HG02642 (cell line): ENCODE measurements around the gene SNX27.

ENCODE experiments used
- ATAC-seq: cut with Tn5 transposase; IDR thresholded peaks from one replicate; pipeline ENCODE4 v1.9.1; 2021; ENCODE audit warnings: mild to moderate bottlenecking; ENCODE audit not compliant: unreplicated experiment, poor library complexity

SNX27 gene

DNA sequence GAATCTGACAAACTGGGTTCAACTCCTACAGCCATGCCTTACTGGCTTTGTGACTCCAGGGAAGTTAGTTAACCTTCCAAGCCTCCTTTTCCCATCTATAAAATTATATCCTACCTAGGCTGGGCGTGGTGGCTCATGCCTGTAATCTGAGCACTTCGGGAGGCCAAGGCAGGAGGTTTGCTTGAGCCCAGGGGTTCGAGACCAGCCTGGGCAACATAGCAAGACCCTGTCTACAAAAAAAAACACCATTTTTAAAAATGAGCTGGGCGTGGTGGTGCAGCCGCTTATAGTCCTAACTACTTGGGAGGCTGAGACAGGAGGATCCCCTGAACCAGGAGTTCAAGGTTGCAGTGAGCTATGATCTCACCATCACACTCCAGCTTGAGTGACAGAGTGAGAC lies 89.7 kb downstream of the SNX27 start:
- no peak for ATAC-seq

DNA sequence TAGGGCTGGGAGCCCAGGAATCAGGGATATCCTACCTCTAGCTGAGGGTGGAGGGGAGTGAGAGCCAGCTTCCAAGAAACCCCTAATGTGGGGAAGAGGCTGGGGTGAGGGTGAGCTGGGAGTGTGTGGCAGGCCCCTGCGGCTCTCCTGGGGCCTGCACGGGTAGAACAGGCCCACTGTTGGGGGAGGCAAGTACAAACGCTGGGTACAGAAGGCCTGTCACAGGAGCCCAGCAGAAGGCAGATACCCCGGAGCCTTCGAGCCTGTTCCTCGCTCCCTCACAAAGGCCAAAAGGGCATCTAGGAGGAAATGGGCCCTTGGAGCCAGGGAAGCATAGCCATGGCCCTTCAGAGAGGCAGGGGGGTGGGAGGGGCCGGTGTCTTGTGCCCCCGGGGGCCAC lies 91.1 kb downstream of the SNX27 start:
- ATAC-seq = no peak

DNA sequence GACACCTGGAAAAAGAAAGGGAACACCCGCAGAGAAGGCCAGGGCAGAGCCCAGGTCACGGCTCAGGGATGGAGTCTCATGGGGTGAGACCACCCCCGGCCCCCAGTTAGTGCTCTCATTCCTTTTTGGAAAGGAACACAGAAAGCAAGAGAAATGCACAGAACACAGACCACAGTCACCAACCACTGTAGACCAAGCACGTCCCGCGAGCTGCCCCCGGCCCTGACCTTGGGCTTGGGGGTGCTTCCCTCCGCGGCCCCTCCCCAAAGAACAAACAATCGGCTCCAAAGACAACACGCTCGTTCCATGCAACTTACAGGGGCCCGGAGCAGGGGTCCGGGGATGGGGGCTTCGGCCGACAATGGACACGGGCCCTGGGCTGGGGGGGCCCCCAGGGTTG lies 92.0 kb downstream of the SNX27 start:
- ATAC-seq = no peak

DNA sequence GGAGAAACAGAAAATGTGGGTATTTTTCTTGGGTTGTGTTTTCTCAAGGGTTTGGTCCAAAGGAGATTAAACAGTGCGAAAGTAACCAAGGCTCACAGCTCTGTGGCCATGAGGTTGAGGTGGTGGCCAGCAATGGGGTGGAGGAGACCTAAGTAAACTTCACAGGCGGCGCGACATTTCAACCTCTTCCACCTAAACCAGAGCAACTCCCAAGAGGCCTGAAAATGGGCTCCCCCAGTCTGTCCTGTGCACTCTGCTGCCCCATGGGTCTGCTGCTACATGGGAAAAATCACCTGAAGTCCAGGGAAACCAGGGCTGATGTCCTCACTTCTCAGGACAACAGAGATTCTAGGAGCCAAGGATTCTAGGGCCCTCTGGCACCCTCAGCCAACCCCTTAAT lies 92.4 kb downstream of the SNX27 start:
- ATAC-seq = no peak

DNA sequence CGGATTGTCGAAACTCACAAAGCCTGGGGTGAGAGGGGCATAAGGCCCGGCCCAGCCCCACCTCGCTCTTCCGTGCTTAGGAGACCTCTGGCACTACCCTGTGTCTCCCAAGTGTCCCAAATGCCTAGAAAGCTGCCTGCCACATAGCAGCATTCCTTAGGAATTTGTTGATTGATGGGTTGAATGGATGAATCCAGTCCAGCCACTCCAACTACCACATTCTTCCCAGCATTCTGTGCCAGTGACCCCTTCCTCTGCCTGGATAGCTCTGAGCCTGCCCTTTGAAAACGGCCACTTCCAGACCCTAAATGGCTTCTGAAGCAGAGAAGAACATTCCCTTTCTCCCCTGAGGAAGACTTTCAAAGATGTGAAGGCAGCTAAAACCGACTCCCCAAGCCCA lies 93.3 kb downstream of the SNX27 start:
- no peak for ATAC-seq

DNA sequence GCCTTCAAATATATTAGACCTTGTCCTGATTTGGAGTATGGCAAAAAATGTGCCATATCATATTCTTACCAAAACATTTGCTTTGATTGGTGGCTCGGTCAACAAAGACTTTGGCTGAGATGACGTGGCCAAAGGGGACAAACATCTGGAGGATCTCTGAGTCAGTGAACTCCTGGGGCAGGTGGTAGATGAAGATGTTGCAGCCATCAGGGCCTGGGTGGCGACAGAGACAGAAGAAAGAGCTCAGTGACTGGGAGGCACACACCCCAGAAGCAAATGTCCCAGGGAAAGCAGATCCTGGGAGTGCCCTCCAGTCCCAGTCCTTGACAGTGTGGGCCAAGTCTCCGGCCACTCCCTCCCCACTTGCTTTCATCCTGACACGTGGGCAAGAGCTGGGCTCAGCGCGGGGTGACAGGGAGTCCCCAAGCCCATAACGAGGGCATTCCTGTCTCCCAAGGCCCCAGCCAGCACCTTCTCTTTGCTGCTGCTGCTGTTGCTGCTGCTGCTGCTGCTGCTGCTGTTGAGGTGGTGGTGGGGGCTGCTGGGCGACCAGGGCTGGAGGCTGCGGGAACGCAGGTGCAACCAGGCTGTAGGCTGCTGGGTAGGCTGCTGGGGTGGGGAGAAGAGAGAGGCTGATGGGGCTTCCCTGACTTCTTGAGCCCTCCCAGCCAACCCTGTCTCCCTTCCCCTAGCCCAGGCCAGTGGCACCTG lies 94.1 kb downstream of the SNX27 start:
- no peak for ATAC-seq

DNA sequence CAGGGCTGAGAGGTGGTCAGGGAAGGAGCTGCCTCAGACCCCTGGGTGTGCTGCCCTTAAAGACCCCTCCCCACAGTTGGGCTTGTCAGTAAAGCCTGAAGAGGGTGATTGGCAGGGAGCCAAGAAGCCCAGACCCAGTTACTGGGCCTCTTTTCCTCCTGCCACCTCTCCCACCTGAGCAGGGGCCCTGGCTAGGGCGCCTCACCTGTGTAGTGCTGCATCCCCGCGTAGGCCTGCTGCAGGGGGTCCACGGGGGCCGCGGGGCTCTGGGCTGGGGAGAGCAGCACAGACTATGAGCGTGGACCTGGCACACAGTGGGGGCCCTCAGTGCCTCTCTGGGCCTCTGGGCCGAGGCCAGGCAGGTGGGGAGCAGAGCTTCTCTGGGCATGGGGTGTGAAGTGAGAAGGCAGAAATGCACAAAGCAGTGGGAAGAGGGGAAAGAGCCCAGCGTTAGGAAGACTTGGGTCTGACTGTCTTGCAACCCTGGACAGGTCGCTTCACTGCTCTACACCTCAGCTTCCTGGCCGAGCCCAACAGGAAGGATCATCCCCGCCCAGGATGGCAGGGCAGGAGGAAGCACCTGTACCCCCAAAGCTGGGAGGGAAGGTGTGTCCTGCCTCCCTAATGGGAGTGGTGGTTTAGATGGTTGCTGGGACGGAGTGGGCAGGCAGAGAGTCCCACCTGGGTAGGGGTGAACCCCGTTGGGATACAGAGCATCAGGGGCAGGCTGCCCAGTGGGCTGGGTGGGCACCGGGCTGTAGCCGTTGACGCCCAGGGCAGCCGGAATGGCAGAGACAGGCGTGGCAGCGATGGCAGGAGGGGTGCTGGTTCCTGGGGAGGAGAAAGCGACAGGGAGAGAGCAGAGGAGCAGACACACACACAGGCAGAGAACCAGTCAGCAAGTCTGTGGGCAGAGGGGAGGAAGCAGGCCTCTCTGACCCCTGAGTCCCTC lies 94.9 kb downstream of the SNX27 start:
- ATAC-seq = no peak

DNA sequence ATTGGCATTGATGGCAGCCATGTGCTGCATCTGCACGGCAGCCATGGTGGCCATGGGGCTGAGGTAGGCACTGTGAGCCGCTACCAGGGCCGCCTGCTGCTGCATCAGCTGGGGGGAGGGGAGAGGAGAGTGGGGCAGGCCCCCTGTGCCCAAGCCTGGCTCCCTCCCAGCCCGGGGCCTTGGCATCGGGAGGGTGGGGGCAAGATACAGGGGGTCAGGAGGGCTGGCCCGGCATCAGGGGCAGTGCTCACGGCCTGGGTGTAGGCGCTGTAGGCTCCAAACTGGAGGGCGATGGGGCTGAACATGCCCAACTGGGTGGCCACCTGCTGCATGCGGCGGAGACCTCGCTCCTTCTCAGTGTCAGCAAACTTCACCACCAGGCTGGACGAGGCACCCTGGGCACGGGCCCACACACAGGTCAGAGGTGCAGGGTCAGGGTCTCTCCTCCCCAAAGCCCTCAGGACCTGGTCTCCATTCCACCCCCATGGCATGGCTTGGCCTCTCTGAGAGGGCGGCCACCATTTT lies 95.8 kb downstream of the SNX27 start:
- no peak for ATAC-seq

DNA sequence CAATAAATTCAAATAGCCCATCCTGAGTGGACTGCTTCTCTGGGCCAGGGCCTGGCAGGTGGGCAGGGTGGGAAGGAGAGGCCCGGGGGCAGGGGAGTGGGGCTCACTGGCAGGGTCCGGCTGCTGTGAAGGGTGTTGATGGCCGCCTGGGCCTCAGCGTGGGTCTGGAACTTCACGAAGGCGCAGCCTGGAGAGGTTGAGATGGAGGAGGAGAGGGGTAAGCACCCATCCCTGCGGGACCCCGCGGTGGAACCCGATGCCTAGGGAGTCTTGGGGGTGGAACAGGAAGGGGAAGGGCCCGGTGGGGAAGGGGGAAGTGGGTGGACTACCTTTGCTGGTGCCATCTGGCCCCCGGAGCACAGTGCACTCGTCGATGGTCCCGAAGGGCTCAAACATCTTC lies 97.0 kb downstream of the SNX27 start:
- ATAC-seq = no peak

DNA sequence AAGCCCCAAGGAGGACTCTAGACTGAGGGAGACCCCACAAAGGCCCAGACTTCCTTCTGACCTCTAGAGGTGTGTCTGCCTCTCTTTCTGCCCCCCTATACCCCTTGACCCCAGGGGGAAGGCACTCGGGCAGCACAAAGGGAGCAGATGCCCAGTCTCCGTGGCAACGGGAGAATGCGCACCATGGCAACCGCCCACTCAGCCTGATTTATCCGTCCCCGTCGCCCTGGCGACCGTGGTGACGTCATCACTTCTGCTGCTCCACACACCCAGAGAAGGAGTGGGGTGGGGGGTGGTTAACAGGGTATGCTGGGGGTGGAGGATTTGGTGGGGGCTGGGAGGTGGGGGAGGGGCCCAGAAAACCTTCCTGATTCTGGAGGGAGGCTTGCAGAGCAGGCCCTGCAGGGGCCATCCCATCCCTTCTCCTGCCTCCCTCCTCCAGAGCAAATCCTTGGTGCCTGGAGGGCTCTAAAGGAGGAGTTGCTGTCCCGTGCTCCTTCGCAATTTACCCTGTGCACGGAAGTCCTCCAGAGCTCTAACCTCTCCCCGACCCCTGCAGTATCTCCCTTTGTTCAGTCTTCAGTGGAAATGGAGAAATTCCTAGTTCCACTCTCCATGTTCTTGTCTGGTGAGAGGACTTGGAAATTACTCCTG lies 98.5 kb downstream of the SNX27 start:
- no peak for ATAC-seq

DNA sequence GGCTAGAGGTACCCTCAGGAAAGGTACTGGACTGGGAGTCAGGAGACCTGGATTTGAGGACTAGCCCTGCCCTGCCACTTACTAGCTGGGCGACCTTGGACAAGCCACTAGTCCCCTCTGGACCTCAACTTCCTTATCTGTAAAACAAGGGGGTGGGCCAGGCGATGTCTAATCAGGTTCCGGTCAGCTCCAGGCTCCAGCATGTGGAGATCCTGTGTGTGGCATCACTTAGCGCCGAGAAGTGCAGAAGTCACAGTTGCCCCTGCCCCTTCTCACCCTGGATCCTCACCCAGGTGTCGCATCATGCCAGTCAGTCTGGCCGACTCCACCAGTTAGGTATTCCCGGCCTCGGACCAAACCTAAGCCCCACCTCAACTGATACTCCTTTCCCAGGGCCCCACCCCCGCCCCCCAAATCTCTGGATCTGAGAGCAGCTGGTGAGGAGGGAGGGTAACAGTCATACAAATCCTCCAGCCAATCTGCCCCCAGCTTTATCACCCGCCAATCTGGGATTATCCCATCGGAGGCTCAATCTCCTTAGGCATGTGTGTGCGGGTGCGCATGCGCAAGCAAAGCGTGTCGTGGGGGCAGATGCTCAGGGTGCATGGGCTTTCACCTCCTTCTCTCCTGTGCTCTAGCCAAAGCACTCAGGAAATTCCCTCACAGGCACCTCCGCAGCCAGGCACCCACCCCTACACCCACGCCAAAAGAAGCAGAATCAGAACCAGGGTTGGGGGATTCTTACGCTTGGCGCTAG lies 99.4 kb downstream of the SNX27 start:
- ATAC-seq = no peak

DNA sequence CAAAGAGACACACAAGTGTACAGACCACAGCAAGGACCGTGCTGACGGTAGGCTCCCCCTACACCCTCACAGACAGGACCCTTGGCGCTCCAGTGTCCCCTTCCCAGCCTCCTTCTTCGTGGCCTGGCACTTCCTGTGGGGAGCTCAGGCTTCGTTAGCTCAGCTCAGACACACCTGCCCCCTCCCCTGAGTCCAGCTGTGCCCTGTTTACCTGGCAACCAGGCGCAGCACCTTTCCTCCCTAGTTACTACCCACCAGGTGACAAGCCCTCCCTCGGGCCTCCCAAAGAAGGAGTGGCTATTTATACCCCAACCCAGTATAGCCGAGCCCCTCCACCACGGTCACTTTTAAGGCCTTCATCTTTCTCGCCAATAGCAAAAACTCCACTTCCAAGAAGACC lies 100.1 kb downstream of the SNX27 start:
- ATAC-seq = no peak

DNA sequence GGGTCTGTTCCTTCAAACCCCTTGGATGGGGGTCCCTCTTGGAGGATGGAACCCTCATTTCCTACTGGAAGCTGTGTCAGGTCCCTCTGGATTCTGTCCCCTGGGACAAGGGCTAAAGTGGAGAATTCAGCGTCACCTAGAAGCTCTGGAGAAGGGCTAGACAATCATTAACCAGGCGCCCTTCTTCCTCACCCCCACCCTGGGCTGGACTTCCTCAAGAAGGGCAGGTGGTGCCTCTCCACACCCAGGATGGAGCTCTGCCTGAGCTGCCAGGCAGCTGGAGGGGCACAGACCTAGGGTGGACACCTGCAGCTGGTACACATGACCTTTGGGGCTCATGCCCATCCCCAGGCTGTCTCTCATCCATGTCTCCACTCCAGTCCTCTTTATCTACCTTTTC lies 101.2 kb downstream of the SNX27 start:
- no peak for ATAC-seq

DNA sequence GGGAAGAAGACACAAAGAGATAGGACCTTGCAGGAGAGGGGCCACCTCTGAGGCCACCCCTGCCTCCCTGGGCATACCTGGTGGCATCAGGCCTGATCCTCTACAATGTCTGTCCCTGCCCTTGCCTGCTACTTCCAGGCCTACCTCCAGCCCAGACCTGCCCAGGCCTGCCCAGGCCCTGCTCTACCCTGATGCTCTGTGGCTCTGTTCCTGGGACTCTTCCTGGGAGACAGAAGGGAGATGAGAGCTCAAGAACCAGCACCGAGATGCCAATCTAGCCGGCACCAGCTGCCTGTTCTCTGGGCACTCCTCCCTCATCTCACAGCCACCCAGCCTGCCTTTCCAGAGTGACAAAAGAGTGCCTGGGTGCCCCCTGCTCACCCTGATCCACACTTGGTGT lies 102.0 kb downstream of the SNX27 start:
- ATAC-seq = no peak

DNA sequence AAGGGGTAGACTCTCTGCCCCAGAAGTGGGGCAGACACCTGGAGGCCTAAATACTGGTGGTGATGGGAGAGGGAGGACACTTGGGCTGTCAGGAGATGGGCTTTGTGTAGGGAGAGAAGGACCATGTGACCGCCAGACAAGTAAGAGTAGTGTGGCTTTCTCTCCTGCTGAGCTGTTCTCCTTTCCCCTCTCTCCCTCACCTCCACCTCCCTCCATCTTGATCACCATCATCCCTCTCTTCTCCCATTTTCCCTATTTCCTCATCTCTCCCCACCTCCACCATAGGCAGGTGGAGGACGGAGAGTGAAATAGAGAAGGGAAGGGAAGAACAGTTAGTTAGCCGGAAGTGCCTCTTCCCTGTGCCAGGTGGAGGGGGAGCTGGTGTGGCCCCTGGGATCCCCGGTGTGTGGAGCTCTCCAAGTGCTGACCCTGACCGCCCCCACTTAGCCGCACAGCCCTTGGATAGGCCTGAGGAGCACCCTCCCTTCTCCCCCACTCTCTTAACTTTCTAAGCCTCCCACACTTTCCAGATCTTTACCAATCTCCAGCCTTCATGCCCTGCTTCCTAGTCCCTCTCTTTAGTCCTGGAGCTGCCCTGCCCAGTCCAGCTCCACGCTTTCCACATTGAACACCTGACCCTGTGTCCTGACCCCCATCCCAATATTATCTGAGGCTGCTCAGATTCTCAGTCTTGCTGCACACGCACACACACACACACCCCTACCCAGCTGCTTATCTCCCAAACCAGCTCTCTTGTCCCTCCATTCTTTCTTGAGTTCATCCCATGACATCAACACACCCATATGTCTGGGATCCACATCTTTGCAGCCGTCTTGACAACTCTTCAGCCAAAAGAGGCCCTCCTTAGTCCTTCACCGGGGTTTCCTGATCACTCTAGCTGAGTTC lies 103.2 kb downstream of the SNX27 start:
- ATAC-seq = no peak

DNA sequence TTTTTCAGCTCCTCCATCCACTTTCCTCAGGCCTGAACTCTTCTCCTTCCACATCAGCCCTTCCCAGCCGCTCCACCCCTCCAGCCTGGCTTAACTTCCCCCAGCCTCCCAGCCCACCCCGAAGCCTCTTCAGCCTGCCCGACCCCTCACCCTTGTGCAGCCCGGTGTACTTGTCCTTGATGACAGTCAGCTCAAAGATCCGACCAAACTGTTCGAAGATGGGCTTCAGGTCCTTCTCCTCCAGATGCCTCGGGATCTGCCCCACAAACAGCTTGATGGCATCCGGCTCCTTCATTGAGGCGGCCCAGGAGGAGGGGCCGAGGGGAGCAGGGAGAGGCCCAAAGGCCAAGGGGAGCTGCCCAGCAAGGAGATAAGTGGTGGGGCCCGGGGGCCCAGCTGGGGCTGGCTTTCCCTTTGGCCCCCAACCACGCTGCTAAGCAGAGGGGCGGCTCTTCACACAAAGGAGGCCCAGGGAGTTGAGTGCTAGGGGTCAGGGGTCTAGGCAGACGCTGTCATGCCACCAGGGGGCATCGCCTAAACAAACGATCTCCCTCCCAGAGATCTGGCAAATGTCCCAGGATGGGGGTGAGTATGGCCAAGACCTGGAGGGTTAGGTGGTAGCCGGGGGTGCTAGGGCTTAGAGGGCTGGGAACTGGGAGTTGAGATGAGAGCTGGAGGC lies 104.0 kb downstream of the SNX27 start:
- no peak for ATAC-seq

DNA sequence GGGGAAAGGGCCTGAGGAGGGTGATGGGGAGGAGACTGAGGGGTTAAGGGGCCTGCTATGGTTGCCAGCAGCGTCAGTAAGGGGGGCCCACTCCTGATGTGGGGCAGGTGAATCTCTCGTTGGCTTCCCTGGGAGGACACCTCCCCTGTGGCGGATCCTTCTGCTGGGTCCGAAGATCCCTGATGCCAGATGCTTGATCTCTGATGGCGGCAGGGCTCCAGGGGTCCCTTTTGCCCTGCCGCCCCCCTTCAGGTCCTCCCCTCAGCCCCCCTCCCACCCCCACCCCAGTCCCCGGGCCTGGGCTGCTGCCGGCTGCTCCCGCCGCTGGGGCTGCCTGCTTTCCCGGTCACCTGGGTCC lies 104.5 kb downstream of the SNX27 start:
- no peak for ATAC-seq

DNA sequence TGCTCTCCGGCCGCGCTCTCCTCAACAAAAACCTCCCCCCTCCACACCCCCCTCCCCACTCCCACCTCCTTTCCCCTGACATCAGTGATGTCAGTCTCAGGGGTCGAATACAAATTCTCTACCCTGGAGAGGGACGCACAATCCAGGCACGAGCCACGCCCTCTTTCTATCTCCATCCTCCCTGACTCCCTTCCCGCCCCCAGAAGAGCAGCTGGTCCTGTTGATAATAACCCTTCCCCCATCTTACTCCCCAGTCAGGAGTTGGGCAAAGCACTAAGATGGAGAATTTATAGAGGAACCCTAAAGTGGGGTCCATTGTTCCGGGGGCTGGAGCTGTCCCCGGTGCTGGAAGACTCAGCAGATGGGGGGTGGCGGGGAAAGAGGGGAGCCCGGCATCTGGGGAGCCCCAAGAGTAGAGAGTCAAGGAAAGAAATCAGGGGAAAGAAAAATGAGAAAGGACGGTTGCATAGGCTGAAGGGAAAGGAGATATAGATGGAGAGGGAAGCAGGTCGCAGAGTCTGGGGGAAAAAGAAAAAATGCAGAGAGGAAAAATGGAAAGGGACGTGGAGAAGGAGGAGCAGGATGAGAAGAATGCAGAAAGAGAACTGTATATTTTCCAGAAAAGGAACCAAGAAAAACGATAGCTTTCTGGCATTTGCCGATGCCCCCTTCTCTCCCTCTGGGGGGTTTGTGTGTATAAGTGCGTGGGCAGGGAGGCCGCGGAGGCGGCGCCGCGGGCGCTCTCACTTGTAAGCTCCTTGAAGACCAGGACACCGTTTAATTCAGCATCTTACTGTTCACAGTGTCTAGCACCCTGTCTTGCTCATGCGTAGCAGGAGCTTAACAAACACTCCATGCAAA lies 105.2 kb downstream of the SNX27 start, which contains the start of gene CELF3:
TSS of gene CELF3 (minus strand) at position 33 of the 861 bp plus-strand sequence. CDS start 783 bp downstream, outside the sequence.
- no peak for ATAC-seq
